PC-9 (cell line): Measurements from ENCODE around the gene SCCPDH. TPM values are rescaled to one million over a fixed set of nuclear protein-coding genes. Genes with fewer than 3 reads are reported as not detected.
A peak's percentile ranks its signal among the peaks of the same experiment; 100 is the strongest.
"Not testable (repeated sequence)": the region's sequence is repeated elsewhere in the genome, so short reads cannot be mapped to it uniquely, and the experiment has no call there.

Experiments
- BruUV-seq: library from RNA; stranded (reverse); fragments of 400-500 nt; replicated peaks from 2 replicates; lab custom pipeline; 2021; lab: Mats Ljungman, UMichigan
- CTCF ChIA-PET: fragments of 300-600 bp; sonication (Branson Sonifier 250); formaldehyde crosslinking; loops from one replicate; lab custom pipeline; 2022; ENCODE audit warnings: antibody characterized with exemption; lab: Charles Lee
- POLR2A ChIA-PET: fragments of 300-600 bp; sonication (Branson Sonifier 250); formaldehyde crosslinking; loops from one replicate; lab custom pipeline; 2022; ENCODE audit warnings: antibody characterized with exemption; ENCODE audit not compliant: unreplicated experiment; lab: Charles Lee
- DNase-seq, 2 experiments: peaks; one replicate each; pipeline versions ENCODE4 v3.0.0 to v3.0.0-alpha.2; 2015 to 2022; ENCODE audit warnings: mixed read lengths in 1 of 2
- H2AFZ ChIP-seq: fragments of 200-600 bp; sonication (generic); 2 replicates; pipeline ENCODE4 v1.8.1; 2017; ENCODE audit warnings: antibody characterized with exemption
- H3F3A ChIP-seq: fragments of 200-600 bp; sonication (generic); 2 replicates; pipeline ENCODE4 v1.8.1; 2017; ENCODE audit warnings: antibody characterized with exemption, mild to moderate bottlenecking, low read depth; ENCODE audit not compliant: insufficient read depth
- H3K27ac ChIP-seq: fragments of 200-600 bp; sonication (generic); 2 replicates; pipeline ENCODE4 v1.6.1; 2016; ENCODE audit warnings: mixed run types
- H3K27me3 ChIP-seq: fragments of 200-600 bp; sonication (generic); 2 replicates; pipeline ENCODE4 v1.6.1; 2016; ENCODE audit warnings: low read depth, mixed run types; ENCODE audit not compliant: insufficient read depth
- H3K36me3 ChIP-seq: fragments of 200-600 bp; sonication (generic); 2 replicates; pipeline ENCODE4 v1.6.1; 2016; ENCODE audit warnings: low read depth, mixed run types
- H3K4me1 ChIP-seq: fragments of 200-600 bp; sonication (generic); replicated peaks from 2 replicates; pipeline ENCODE4 v1.6.1; 2016; ENCODE audit warnings: mixed run types; ENCODE audit not compliant: insufficient read depth
- H3K4me2 ChIP-seq: fragments of 200-600 bp; sonication (generic); 2 replicates; pipeline ENCODE4 v1.6.1; 2017; ENCODE audit warnings: mixed run types
- H3K4me3 ChIP-seq: fragments of 200-600 bp; sonication (generic); 2 replicates; pipeline ENCODE4 v1.6.1; 2016; ENCODE audit warnings: mixed run types
- H3K79me2 ChIP-seq: fragments of 200-600 bp; sonication (generic); 2 replicates; pipeline ENCODE4 v1.6.1; 2017; ENCODE audit warnings: low read depth, mixed run types
- H3K9me2 ChIP-seq: fragments of 200-600 bp; sonication (generic); 2 replicates; pipeline ENCODE4 v1.8.1; 2017; ENCODE audit warnings: mild to moderate bottlenecking; ENCODE audit not compliant: insufficient read depth
- H3K9me3 ChIP-seq: fragments of 200-600 bp; sonication (generic); 2 replicates; pipeline ENCODE4 v1.8.1; 2016; ENCODE audit warnings: low read depth; ENCODE audit not compliant: insufficient read depth
- H4K20me1 ChIP-seq: fragments of 200-600 bp; sonication (generic); 2 replicates; pipeline ENCODE4 v1.8.1; 2017; ENCODE audit not compliant: insufficient read depth
- CTCF ChIP-seq: fragments of 200-600 bp; sonication (generic); conservative IDR thresholded peaks from 2 replicates; pipeline ENCODE4 v1.6.1; 2017; ENCODE audit warnings: mixed run types, antibody characterized with exemption, mild to moderate bottlenecking, moderate library complexity
- EZH2 ChIP-seq: fragments of 200-600 bp; sonication (generic); IDR thresholded peaks from 2 replicates; pipeline ENCODE4 v1.8.0; 2017; ENCODE audit warnings: antibody characterized with exemption, low read depth
- intact Hi-C: fragments of 100-400 bp; cut with micrococcal nuclease; formaldehyde crosslinking; loops from one replicate; pipeline ENCODE4 v1.10.0; 2022; ENCODE audit not compliant: unreplicated experiment
- total RNA-seq: library from RNA; stranded (reverse); gene quantifications from 2 replicates; pipeline ENCODE4 v1.2.3, GENCODE V29; 2021

Gene SCCPDH
- total RNA-seq, 1 experiment from 2014 or later = 17.2 TPM

GRCh38 chr1:246742396-246742795 is 18.2 kb downstream of the SCCPDH start:
- Histone ChIP-seq H3K27ac (no peak overlapping the region), H3K9me3 (no peaks in the 10 kb centered on the region), H3K9me2 (no peaks in the 10 kb centered on the region), H4K20me1 (no peaks in the 10 kb centered on the region), H3K4me3 (no peak overlapping the region), H3K36me3 (no peaks in the 10 kb centered on the region), H3K4me2 (no peak overlapping the region), H3F3A (no peaks in the 10 kb centered on the region), H3K79me2 (no peaks in the 10 kb centered on the region), H3K4me1 (no peaks in the 10 kb centered on the region), H3K27me3 (no peaks in the 10 kb centered on the region), H2AFZ (no peak overlapping the region)
- POLR2A ChIA-PET = no interaction called here
- CTCF ChIA-PET = no interaction called here
- intact Hi-C loops = no loop called here
- DNase-seq = no peak
- no TSS peak for BruUV-seq
- TF ChIP-seq EZH2 (no peak), CTCF (no peak)

GRCh38 chr1:246746155-246746554 is 21.9 kb downstream of the SCCPDH start:
- H3K4me3 ChIP-seq, H3K36me3 ChIP-seq, H3F3A ChIP-seq, H4K20me1 ChIP-seq, H3K9me3 ChIP-seq, BruUV-seq, H3K4me2 ChIP-seq, H3K4me1 ChIP-seq, H3K9me2 ChIP-seq, DNase-seq, POLR2A ChIA-PET, H3K79me2 ChIP-seq, H3K27me3 ChIP-seq, CTCF ChIA-PET, H3K27ac ChIP-seq, intact Hi-C loops, H2AFZ ChIP-seq: not testable (repeated sequence)

- DNase-seq = no peak
- H4K20me1 ChIP-seq = no peaks in the 10 kb centered on the region
- no peaks in the 10 kb centered on the region for H3K36me3 ChIP-seq
- TF ChIP-seq EZH2 (no peak), CTCF (no peak)
- H2AFZ ChIP-seq = no peak overlapping the region
- no peaks in the 10 kb centered on the region for H3K9me2 ChIP-seq
- no peak overlapping the region for H3K27ac ChIP-seq
- no peaks in the 10 kb centered on the region for H3K79me2 ChIP-seq
- ChIA-PET POLR2A (no interaction called here), CTCF (no interaction called here)
- no peak overlapping the region for H3K4me3 ChIP-seq
- H3K9me3 ChIP-seq = no peaks in the 10 kb centered on the region
- no peaks in the 10 kb centered on the region for H3F3A ChIP-seq
- no peaks in the 10 kb centered on the region for H3K4me1 ChIP-seq
- no peak overlapping the region for H3K4me2 ChIP-seq
- no TSS peak for BruUV-seq
- H3K27me3 ChIP-seq = no peaks in the 10 kb centered on the region
- intact Hi-C loops = no loop called here
Measured at GRCh38 chr1:246748006-246748405, 23.8 kb downstream of the SCCPDH start.

- ChIA-PET CTCF (no interaction called here), POLR2A (no interaction called here)
- H4K20me1 ChIP-seq = no peaks in the 10 kb centered on the region
- H2AFZ ChIP-seq = no peak overlapping the region
- no TSS peak for BruUV-seq
- no peaks in the 10 kb centered on the region for H3K79me2 ChIP-seq
- H3K9me2 ChIP-seq = no peaks in the 10 kb centered on the region
- no peaks in the 10 kb centered on the region for H3K27me3 ChIP-seq
- intact Hi-C loops = no loop called here
- H3K9me3 ChIP-seq = no peaks in the 10 kb centered on the region
- H3K36me3 ChIP-seq = no peaks in the 10 kb centered on the region
- no peak overlapping the region for H3K4me2 ChIP-seq
- peak in 1 of 2 experiments; percentile 16 for DNase-seq
- H3K4me3 ChIP-seq = no peak overlapping the region
- no peaks in the 10 kb centered on the region for H3F3A ChIP-seq
- no peak for TF ChIP-seq EZH2
- TF ChIP-seq CTCF = no peak
- no peak overlapping the region for H3K27ac ChIP-seq
- no peaks in the 10 kb centered on the region for H3K4me1 ChIP-seq
Measured at GRCh38 chr1:246748867-246749266, 24.7 kb downstream of the SCCPDH start.
